ENCODE results near the gene PSMG3. TPM values are rescaled to one million over a fixed set of nuclear protein-coding genes. Genes with fewer than 3 reads are reported as not detected.

Gene PSMG3
- total RNA-seq, 1 donor from 2014 or later: 56.6 TPM

DNA sequence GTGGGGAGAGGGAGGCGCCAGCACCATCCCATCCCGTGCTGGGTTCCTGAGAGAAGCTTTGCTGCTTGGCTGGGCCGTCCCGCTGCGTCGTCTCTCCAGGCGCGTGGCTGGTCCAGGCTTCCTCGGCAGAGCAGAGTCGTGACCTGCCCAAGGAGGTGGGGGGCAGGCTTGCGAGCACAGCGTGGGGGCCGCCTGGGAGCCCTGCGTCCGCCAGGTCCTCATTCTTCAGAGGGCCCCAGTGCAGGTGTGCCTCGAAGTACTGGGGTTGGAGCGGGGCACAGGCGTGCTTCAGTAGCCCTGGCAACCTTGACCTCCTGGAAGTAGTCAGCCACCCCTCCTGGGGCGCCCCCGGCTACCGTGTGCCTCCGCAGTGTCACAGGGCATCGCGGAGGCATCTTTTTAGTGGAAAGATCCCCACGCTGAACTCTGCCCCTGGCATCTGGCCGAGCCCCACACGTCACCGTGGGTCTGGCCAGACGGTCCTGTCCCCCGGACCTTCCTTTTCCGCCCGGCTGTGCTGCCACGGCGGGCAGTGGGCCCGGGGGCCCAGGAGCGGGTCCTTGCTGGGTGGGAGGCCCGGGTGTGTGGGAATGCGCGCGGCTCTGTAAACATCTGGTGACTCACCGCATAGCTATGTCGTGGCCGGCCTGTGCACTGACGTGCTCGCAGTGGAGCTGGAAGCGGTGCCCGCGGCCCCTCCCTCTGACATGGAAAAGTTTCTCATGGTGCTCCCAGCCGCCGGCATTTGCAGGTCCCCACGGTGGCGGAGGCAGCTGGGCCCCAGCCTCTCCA lies 32.9 kb downstream of the PSMG3 start:
- DNase-seq: peak; percentile 35
- peaks cover 10% of the 10 kb centered on the region for H3K4me1 Mint-ChIP-seq (ENCODE audit: low read depth, unreplicated experiment)
- peaks cover 2% of the 10 kb centered on the region for H3K9me3 Mint-ChIP-seq (ENCODE audit: unreplicated experiment)
- H3K36me3 Mint-ChIP-seq (ENCODE audit: unreplicated experiment): no peaks in the 10 kb centered on the region
- no peaks in the 10 kb centered on the region for H3K27me3 Mint-ChIP-seq (ENCODE audit: unreplicated experiment)
- no peak overlapping the region for H3K27ac Mint-ChIP-seq (ENCODE audit: unreplicated experiment)
- TF ChIP-seq, protein P1, sequence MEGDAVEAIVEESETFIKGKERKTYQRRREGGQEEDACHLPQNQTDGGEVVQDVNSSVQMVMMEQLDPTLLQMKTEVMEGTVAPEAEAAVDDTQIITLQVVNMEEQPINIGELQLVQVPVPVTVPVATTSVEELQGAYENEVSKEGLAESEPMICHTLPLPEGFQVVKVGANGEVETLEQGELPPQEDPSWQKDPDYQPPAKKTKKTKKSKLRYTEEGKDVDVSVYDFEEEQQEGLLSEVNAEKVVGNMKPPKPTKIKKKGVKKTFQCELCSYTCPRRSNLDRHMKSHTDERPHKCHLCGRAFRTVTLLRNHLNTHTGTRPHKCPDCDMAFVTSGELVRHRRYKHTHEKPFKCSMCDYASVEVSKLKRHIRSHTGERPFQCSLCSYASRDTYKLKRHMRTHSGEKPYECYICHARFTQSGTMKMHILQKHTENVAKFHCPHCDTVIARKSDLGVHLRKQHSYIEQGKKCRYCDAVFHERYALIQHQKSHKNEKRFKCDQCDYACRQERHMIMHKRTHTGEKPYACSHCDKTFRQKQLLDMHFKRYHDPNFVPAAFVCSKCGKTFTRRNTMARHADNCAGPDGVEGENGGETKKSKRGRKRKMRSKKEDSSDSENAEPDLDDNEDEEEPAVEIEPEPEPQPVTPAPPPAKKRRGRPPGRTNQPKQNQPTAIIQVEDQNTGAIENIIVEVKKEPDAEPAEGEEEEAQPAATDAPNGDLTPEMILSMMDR (IDR thresholded peaks at IDR 0.05; ENCODE audit: partially characterized antibody, unreplicated experiment): no peak
- H3K4me3 Mint-ChIP-seq (ENCODE audit: unreplicated experiment): no peak overlapping the region

DNA sequence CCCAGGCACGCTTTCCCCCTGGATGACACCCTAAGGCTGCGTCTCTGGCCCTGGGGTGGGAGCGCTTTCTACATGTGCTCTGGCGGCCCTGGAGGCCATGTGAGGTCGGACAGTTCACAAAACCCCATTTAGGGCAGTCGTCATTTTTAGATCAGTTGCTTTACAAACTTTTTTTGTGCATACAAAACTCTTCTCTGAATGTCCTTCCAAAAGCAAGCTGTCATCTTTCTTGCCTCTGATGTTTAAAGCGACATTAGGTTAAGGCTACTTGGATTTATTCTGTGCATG lies 33.4 kb downstream of the PSMG3 start:
- DNase-seq: no peak
- Mint-ChIP-seq H3K4me1 (ENCODE audit: low read depth, unreplicated experiment) (peaks cover 13% of the 10 kb centered on the region), H3K4me3 (ENCODE audit: unreplicated experiment) (no peak overlapping the region), H3K27ac (ENCODE audit: unreplicated experiment) (no peak overlapping the region), H3K9me3 (ENCODE audit: unreplicated experiment) (peaks cover 2% of the 10 kb centered on the region), H3K27me3 (ENCODE audit: unreplicated experiment) (peaks cover 2% of the 10 kb centered on the region), H3K36me3 (ENCODE audit: unreplicated experiment) (no peaks in the 10 kb centered on the region)
- TF ChIP-seq, protein P1 (IDR thresholded peaks at IDR 0.05; ENCODE audit: partially characterized antibody, unreplicated experiment): no peak

DNA sequence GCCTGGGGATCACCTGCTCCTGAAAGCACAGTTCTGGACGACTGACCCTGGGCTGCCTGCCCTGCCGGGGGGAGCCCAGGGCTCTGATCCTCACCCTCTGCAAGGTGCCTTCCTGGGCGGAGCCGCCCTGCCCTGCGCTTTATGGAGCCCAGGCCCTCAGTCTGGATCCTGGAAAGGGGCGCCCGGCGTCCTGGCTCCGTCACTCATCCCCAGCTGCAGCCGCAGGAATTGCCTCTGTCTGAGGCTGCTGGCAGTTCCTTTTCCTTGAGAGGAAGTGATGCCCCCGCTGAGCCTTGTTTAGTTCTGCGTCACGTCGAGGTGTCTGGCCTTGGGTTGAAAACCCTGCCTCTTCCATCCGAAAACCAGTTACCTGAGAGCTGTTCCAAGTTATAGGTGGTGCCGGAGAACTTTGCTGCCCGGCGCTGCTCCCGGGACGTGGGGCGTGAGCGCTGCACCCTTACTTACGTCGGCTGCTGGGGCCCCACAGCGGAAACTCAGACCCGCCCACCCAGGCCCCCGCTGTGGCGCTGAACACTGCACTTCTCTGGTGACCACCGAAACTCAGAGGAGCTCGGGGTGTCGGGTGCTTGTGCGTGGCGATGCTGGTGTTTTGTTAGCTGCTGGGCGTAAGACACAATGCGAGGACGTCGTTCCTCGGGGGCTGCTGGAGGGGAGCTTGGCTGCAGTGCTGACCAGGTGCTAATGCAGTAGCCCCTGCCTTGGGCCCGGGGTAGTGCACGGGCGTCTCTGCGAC lies 34.0 kb downstream of the PSMG3 start:
- no peak for DNase-seq
- TF ChIP-seq, protein P1 (IDR thresholded peaks at IDR 0.05; ENCODE audit: partially characterized antibody, unreplicated experiment): no peak
- no peaks in the 10 kb centered on the region for H3K36me3 Mint-ChIP-seq (ENCODE audit: unreplicated experiment)
- no peak overlapping the region for H3K4me3 Mint-ChIP-seq (ENCODE audit: unreplicated experiment)
- peaks cover 13% of the 10 kb centered on the region for H3K4me1 Mint-ChIP-seq (ENCODE audit: low read depth, unreplicated experiment)
- H3K27ac Mint-ChIP-seq (ENCODE audit: unreplicated experiment): no peak overlapping the region
- H3K27me3 Mint-ChIP-seq (ENCODE audit: unreplicated experiment): peaks cover 2% of the 10 kb centered on the region
- H3K9me3 Mint-ChIP-seq (ENCODE audit: unreplicated experiment): peaks cover 2% of the 10 kb centered on the region

DNA sequence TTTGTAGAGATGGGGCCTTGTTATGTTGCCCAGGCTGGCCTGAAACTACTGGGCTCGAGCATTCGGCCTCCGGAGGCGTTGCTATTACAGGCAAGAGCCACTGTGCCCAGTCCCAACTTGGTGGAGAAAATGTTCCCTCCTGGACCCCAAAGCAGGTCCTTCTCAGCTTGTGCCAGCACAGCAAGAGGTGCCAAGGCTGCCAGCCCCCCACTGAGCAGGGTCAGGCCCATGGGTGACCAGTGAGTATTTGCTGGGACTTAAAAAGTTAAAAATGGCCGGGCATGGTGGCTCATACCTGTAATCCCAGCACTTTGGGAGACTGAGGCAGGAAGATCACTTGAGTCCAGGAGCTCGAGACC lies 34.8 kb downstream of the PSMG3 start:
- Mint-ChIP-seq H3K27ac (ENCODE audit: unreplicated experiment) (no peak overlapping the region), H3K36me3 (ENCODE audit: unreplicated experiment) (no peaks in the 10 kb centered on the region), H3K9me3 (ENCODE audit: unreplicated experiment) (peaks cover 2% of the 10 kb centered on the region), H3K4me1 (ENCODE audit: low read depth, unreplicated experiment) (peaks cover 13% of the 10 kb centered on the region), H3K27me3 (ENCODE audit: unreplicated experiment) (peaks cover 2% of the 10 kb centered on the region), H3K4me3 (ENCODE audit: unreplicated experiment) (no peak overlapping the region)
- TF ChIP-seq, protein P1 (IDR thresholded peaks at IDR 0.05; ENCODE audit: partially characterized antibody, unreplicated experiment): no peak
- DNase-seq: no peak
